Fibroblast of skin of scalp (primary cell): Measurements from ENCODE around the gene ATP2A2.
A peak's percentile ranks its signal among the peaks of the same experiment; 100 is the strongest.

Source experiments
- DNase-seq: peaks from one replicate; pipeline ENCODE4 v3.0.0-alpha.2; 2013

Gene ATP2A2

GRCh38 chr12:110262442-110263388 lies 18.3 kb upstream of the ATP2A2 start:
- DNase-seq = peak; percentile 40

DNA sequence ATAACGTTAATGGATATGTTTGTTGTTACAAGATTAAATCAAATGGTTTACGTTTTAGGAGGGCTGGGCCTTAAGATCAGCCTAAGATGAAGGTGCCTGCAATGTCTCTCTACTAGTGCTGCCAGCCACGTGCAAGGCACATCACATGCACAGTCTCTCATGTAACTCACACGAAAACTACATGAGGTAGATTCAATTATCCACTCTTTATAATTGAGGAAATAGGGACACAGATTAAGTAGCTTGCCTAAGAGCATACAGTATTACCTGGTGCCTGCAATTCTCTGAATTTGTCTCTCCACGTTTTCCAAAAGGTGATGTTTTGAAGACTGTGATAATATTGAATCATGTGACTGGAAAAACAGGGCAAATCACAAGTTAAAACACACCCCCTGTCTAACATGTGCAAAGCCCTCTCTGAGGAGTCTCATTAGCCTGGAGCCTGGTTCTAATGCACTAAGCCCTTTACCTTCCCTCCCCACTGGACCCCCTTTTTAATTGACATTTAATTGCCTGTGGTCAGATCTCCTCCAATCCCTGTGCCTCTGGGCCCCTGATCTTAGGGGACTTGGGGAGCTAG lies 14.6 kb upstream of the ATP2A2 start:
- no peak for DNase-seq

DNA sequence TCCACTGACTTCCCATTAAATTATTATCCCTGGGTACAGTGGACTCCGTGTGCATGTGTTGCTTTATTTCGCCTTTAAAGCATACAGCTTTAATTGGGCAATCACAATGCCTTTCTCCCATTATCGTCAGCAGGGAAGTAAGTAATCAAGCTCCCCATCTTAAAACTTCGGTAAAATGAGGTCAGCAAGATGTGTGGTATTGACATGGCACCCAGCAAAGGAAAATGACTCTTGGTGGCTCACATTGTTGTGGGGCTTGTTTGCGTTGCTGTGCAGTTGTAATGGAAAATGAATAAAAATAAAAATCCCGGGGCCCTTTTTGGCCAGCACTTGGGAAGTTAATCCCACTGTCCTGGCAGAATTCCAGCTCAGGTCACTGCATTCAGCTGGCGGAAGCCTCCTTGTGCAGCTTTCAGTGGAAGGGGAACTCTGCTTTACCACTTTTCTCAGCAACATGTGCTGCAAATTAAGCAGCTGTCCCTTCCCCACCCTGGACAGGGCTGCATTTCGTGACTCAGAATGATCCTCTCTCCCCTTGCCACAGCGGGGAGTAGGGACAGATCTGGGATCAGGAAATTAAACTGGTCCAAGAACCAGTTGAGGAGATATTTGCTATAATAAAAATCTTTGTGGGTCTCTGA lies 13.9 kb upstream of the ATP2A2 start:
- DNase-seq = peak; percentile 94

GRCh38 chr12:110269622-110270124 lies 11.4 kb upstream of the ATP2A2 start:
- DNase-seq = peak; percentile 90

- DNase-seq = peak; percentile 64
Observed at GRCh38 chr12:110270125-110270962, 10.7 kb upstream of the ATP2A2 start.

DNA sequence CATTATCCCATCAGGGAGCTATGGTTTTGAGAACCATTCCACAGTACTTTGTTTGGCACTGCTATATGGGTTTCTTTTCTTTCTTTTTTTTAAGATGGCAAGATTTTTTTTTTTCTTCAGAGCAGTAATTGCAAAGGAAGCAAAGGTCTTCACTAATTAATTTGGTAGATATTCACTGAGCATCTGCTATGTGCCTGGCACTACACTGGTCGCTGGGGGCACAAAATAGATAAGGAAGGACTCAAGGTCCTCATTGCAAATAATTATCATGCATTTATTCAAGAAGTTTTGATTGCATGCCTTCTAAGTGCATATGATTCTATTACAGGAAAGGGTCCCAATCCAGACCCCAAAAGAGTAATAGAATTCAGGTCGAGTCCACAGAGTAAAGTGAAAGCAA lies 10.0 kb upstream of the ATP2A2 start:
- DNase-seq = no peak

GRCh38 chr12:110277530-110278254 lies 3.4 kb upstream of the ATP2A2 start:
- DNase-seq = no peak

GRCh38 chr12:110278255-110278536 lies 2.9 kb upstream of the ATP2A2 start:
- DNase-seq = no peak

DNA sequence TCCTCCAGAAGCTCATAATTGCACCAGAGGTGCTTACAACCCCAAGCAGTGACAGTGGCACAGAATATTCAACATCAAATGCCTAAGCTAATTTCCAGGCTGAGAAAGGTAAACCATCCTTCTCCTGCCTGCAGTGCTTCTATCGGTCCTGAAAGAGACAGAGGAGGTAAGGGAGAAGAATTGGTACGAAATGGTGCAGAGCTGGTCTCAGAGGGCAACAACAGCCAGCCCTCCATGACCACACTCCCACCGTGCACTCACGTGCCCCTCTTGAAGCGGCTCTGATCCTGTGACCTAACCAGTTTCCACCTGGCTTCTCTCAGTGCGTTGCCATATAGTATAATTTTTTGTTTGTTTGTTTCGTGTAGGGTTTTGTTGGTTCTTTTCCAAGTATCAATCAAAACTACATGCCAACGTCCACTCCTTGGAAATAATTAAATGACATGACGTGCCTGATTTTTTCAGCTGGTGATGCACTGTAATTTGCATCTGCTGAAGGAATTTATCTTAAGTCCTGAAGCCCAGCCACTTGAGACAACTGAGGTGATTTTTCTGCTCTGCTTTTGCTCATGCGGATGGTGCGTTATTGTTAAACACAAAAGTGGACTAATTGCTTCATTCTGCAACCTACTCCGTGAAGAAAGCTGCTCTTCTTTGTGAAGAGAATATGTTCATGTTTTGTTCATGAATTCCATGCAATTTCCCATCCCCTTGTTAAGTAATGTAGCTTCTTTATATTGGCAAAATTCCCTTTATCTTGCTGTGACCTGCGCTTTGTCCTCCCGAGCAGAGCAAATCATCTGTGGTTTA lies 1.3 kb upstream of the ATP2A2 start:
- no peak for DNase-seq

GRCh38 chr12:110280392-110280778 lies 662 bp upstream of the ATP2A2 start:
- peak; percentile 76 for DNase-seq

- peak; percentile 66 for DNase-seq
Observed at GRCh38 chr12:110281549-110282299, 677 bp downstream of the ATP2A2 start.

DNA sequence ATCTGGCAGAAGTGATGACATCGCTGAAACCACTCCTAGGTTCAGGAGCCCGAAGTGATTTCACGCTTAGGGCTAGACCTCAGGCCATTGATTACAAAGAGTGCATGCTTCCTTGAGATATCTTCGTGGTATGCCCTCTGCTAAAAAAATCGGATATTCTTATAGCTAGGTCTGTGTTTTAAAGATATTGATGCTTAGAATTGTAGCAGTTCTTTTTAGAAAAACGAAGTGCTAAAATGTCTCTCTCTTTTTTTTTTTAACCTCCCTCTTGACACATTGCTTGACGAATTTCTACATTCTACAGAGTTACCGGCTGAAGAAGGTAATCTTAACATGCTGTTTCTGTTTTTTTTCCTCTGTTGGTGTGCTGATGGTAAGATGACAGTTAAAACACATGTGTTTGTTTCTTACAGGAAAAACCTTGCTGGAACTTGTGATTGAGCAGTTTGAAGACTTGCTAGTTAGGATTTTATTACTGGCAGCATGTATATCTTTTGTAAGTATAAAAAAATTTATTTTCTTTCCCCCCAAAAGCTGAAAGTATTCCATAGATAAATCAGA lies 1.3 kb downstream of the ATP2A2 start:
- DNase-seq = no peak

- DNase-seq = peak; percentile 41
Observed at GRCh38 chr12:110282956-110283817, 2.1 kb downstream of the ATP2A2 start.

DNA sequence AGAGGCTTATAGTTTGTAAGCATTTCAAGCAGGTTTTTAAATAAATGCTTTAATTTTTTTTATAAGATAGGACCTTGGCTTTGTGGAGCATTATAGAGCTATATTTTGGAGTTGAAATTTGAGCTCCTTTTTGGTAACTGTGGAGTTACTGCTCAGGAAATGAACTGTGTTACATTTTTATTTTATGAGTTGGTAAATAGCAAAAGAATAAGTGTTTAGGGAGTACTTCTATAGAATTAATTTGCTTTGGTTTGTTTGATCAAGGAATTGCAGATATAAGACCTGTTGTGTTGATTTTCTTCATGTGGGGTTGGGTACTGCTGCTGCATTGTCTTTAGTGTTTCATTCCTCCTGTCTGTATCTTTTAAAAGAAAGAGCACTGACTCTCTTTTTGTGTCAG lies 3.5 kb downstream of the ATP2A2 start:
- no peak for DNase-seq

DNA sequence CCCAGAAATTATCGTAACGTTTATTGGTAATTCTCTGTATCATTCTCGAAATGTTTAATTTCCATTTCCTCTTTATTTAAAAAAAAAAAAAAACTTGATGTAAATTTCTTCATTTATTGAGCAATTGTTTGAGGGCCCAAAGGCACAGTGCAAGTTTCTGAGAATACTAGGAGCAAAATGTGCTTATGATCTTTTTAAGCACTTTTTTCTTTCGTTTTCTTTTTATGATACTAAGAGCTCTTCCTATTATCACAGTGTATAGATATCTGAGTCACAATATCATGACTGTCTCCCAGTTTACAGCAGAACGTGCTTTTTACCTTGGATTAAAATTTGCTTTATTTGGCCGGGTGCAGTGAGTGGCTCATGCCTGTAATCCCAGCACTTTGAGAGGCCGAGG lies 5.6 kb downstream of the ATP2A2 start:
- DNase-seq = no peak

- no peak for DNase-seq
Observed at GRCh38 chr12:110287986-110288385, 6.9 kb downstream of the ATP2A2 start.

GRCh38 chr12:110289044-110289710 lies 8.1 kb downstream of the ATP2A2 start:
- DNase-seq = no peak

DNA sequence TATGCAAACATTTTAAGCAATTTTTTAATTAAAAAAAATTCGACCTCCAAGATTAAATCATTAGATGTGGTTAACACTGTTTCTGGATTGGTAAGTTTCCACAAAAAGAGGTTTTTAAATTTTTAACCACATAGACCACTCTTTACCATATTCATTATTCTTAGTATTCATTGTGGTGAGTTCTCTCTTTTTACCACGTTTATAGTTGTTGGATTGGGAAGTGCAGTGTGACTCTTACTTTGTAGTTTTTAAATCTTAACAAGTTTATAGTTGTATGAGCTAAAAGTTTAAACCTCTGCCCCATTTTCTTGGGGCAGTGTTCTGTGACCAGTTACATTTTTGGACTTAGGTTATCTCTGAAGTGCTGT lies 8.6 kb downstream of the ATP2A2 start:
- DNase-seq = no peak
